ENCODE measurements around the gene ADCY10. TPM values are rescaled to one million over a fixed set of nuclear protein-coding genes. Genes with fewer than 3 reads are reported as not detected.

ADCY10 gene
- total and polyA plus RNA-seq, 2 of the 8 experiments (the other 6 are each of a cell fraction or from before 2014, with no cell fraction given), result 0.02 TPM; not detected in 1

DNA sequence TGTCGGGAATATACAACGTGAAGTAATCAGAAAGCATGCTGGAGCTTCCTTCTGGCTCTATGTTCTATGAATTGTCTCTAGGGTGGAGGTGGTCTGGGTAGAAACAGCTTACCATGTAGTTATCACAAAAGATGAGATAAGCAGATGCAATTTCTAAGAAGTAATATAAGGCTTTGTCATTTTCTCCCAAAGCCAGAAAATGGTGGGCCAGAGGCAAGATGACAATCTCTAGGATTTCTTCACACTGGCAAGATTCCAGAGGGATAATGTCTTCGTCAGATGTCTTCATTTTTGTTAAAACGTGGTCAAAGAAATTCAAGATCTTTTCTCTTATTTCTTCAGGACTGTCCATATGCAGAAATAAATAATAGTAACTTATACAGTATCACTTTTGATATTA is 77.7 kb downstream of the ADCY10 start:
- Histone ChIP-seq H3K23me2 (ENCODE audit: low read depth, low read length) (no peaks in the 10 kb centered on the region), H3K4me3 (ENCODE audit: extremely low read depth in 1 of 4, insufficient read depth in 2 of 4, low read depth in 3 of 4, low read length in 4 of 4) (no peak overlapping the region), H3K9me3 (ENCODE audit: insufficient read depth in 2 of 2, low read depth in 1 of 2, low read length in 1 of 2) (no peaks in the 10 kb centered on the region), H3K27me3 (replicated peaks in 1 of 4; ENCODE audit: control insufficient read depth in 3 of 4, extremely low read depth in 1 of 4, insufficient read depth in 3 of 4, low read length in 3 of 4) (no peaks in the 10 kb centered on the region), H2AK5ac (ENCODE audit: low read depth, low read length) (no peak overlapping the region), H2AFZ (ENCODE audit: low read length) (no peak overlapping the region), H3K27ac (ENCODE audit: low read depth, low read length) (no peak overlapping the region), H3K4me1 (replicated peaks in 1 of 4; ENCODE audit: control insufficient read depth in 3 of 4, insufficient read depth in 4 of 4, low read length in 3 of 4) (no peaks in the 10 kb centered on the region), H2BK120ac (replicated peaks; ENCODE audit: low read depth, low read length) (no peak overlapping the region), H3K36me3 (ENCODE audit: control insufficient read depth in 2 of 4, insufficient read depth in 4 of 4, low read length in 3 of 4) (no peaks in the 10 kb centered on the region), H4K91ac (replicated peaks; ENCODE audit: insufficient read length, low read length) (no peak overlapping the region), H2BK12ac (ENCODE audit: low read depth, low read length) (no peak overlapping the region), H3K4me2 (ENCODE audit: insufficient read depth in 1 of 2, low read depth in 2 of 2, low read length in 2 of 2) (no peak overlapping the region), H4K5ac (ENCODE audit: insufficient read length, low read depth, low read length) (no peak overlapping the region), H3K4ac (replicated peaks; ENCODE audit: insufficient read length, low read depth, low read length) (no peak overlapping the region), H3K9ac (replicated peaks in 1 of 4; ENCODE audit: extremely low read depth in 1 of 4, low read depth in 3 of 4, low read length in 3 of 4) (no peak overlapping the region), H2BK20ac (ENCODE audit: low read length) (no peak overlapping the region), H3K79me1 (ENCODE audit: low read depth, low read length) (no peaks in the 10 kb centered on the region), H3K14ac (ENCODE audit: insufficient read length) (no peak overlapping the region), H4K8ac (ENCODE audit: extremely low read depth, insufficient read depth, low read length) (no peak overlapping the region), H3K18ac (ENCODE audit: extremely low read depth, low read length) (no peak overlapping the region), H3K23ac (ENCODE audit: insufficient read length) (no peak overlapping the region), H3K79me2 (ENCODE audit: control insufficient read depth in 1 of 2, insufficient read depth in 2 of 2, low read length in 2 of 2) (no peaks in the 10 kb centered on the region), H3K56ac (replicated peaks; ENCODE audit: insufficient read length, low read depth, low read length) (no peak overlapping the region), H2BK5ac (ENCODE audit: low read depth, low read length) (no peak overlapping the region), H4K20me1 (replicated peaks in 1 of 2; ENCODE audit: control insufficient read depth in 1 of 2, insufficient read depth in 2 of 2, low read length in 2 of 2) (no peaks in the 10 kb centered on the region), H2BK15ac (ENCODE audit: low read length) (no peak overlapping the region)
- ChIA-PET CTCF (ENCODE audit: partially characterized antibody) (interaction anchor here (0.7 kb wide), 1 partner anchor 142 kb away, joined by 3 read pairs; no protein-coding TSS in a partner anchor), POLR2A (ENCODE audit: partially characterized antibody) (no interaction called here)
- FAIRE-seq (no peak), DNase-seq (ENCODE audit: low read depth in 1 of 2, low spot score in 2 of 2) (no peak)
- no peak for TF ChIP-seq CREB1 (IDR thresholded peaks at IDR 0.05)
- no peak for TF ChIP-seq CBX5 (IDR thresholded peaks at IDR 0.05; ENCODE audit: low read depth, low read length)
- TF ChIP-seq FOSL1 (IDR thresholded peaks at IDR 0.05; ENCODE audit: insufficient read depth, low read depth, low read length), result no peak
- TF ChIP-seq KDM1A (IDR thresholded peaks at IDR 0.05; ENCODE audit: borderline replicate concordance, low read length), result no peak
- TF ChIP-seq SAP30 (IDR thresholded peaks at IDR 0.05; ENCODE audit: insufficient read depth, insufficient replicate concordance, low read length), result no peak
- TF ChIP-seq RAD21 (IDR thresholded peaks at IDR 0.05 in 1 of 2, conservative IDR thresholded peaks at IDR 0.05 in 1 of 2; ENCODE audit: low read depth in 2 of 2, low read length in 2 of 2), result no peak
- no peak for TF ChIP-seq BCL11A (IDR thresholded peaks at IDR 0.05; ENCODE audit: low read depth in 2 of 2, low read length in 2 of 2)
- TF ChIP-seq GABPA (IDR thresholded peaks at IDR 0.05; ENCODE audit: borderline replicate concordance, insufficient read depth, low read length), result no peak
- TF ChIP-seq JUN (IDR thresholded peaks at IDR 0.05; ENCODE audit: low read depth, low read length), result no peak
- TF ChIP-seq, protein P1, sequence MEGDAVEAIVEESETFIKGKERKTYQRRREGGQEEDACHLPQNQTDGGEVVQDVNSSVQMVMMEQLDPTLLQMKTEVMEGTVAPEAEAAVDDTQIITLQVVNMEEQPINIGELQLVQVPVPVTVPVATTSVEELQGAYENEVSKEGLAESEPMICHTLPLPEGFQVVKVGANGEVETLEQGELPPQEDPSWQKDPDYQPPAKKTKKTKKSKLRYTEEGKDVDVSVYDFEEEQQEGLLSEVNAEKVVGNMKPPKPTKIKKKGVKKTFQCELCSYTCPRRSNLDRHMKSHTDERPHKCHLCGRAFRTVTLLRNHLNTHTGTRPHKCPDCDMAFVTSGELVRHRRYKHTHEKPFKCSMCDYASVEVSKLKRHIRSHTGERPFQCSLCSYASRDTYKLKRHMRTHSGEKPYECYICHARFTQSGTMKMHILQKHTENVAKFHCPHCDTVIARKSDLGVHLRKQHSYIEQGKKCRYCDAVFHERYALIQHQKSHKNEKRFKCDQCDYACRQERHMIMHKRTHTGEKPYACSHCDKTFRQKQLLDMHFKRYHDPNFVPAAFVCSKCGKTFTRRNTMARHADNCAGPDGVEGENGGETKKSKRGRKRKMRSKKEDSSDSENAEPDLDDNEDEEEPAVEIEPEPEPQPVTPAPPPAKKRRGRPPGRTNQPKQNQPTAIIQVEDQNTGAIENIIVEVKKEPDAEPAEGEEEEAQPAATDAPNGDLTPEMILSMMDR (IDR thresholded peaks at IDR 0.05; ENCODE audit: control extremely low read depth in 1 of 3, insufficient read depth in 1 of 3, low read depth in 1 of 3, low read length in 3 of 3), result no peak
- no peak for TF ChIP-seq TAF7 (optimal IDR thresholded peaks at IDR 0.05; ENCODE audit: borderline replicate concordance, low read depth, low read length)
- 85% methylated on average over 4 of the region's 4 CpGs; no CpG with 5 or more reads in 1 of the 2 experiments for WGBS, 2 experiments (ENCODE audit: extremely low coverage in 1 of 2, insufficient coverage in 1 of 2, insufficient read length in 1 of 2, insufficient replicate concordance in 2 of 2, low coverage in 1 of 2, low lambda C conversion rate in 2 of 2, missing lambda C conversion rate in 1 of 2)
